ENCODE data around the gene SDR42E1. TPM values are rescaled to one million over a fixed set of nuclear protein-coding genes. Genes with fewer than 3 reads are reported as not detected.

SDR42E1 gene
- total RNA-seq, 1 experiment from 2014 or later: 4.4 TPM

DNA sequence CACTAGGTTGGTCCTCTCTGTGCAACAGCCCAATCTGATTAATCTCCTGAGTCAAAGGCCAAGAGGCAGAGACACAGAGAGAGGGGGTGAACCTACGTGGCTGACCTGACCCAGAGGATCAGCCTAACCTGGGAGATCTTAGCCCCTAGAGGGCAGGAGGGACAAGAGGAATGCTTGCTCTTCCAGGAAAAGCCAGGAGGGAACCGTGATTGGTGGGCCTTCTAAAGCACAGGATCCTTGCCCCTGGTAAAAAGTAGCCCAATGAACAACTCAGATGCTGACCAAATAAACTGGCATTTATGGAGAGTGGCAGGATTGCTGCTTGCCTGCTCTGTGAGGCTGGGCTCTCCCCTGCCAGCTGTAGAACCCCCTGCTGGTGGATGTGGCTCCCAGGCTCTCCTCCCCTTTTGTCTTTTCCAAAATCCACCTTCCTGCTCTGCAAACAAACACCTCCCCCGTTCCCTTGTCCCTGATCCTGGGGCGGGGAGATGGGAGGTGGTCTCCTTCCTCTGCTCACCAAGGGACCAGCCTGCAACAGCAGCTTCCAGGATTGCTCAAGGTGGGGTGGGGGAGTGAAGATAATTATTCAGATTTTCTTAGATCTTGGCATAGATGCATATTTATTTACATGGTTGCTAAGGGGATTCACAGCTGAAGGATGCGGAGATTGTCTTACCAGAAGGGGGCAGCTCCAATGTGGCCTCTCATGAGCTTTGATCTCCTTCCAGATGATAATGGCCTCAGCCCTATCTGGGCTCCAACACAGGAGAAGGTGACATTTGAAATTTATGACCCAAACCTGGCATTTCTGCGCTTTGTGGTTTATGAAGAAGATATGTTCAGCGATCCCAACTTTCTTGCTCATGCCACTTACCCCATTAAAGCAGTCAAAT is 71.9 kb downstream of the SDR42E1 start:
- H3K4me1 ChIP-seq (ENCODE audit: low read length): no peaks in the 10 kb centered on the region
- H3K9me3 ChIP-seq (ENCODE audit: low read length): no peaks in the 10 kb centered on the region
- DNase-seq: no peak
- H3K27me3 ChIP-seq (ENCODE audit: low read length): no peaks in the 10 kb centered on the region
- no peak overlapping the region for H3K27ac ChIP-seq (ENCODE audit: low read length)
- H3K4me3 ChIP-seq (ENCODE audit: low read length): no peak overlapping the region
- no peaks in the 10 kb centered on the region for H3K9me2 ChIP-seq (replicated peaks; ENCODE audit: insufficient read depth, low read length)
- H3K9ac ChIP-seq (ENCODE audit: low read length): no peak overlapping the region
- no peak overlapping the region for H2AFZ ChIP-seq (ENCODE audit: low read length)
- H4K20me1 ChIP-seq (ENCODE audit: insufficient read depth, low read depth, low read length): peaks cover 20% of the 10 kb centered on the region; the same call in 1 of the 2 replicates
- H3K4me2 ChIP-seq (ENCODE audit: low read depth, low read length, poor library complexity, severe bottlenecking): no peak overlapping the region
- no peaks in the 10 kb centered on the region; the same call in none of the 2 replicates for H3K79me2 ChIP-seq (ENCODE audit: low read length)
- peaks cover 98% of the 10 kb centered on the region for H3K36me3 ChIP-seq (ENCODE audit: insufficient read depth, low read length)

Other genes with a start within 250 kb of the SDR42E1 start
- gene PLCG2, start 232.2 kb downstream of the SDR42E1 start, total RNA-seq (2014; rRNA removed; shearing (Covaris generic); ENCODE audit: low replicate concordance): 574 and 580 TPM in 2 replicates
- gene HSD17B2, start 23.8 kb upstream of the SDR42E1 start, total RNA-seq (2014; rRNA removed; shearing (Covaris generic); ENCODE audit: low replicate concordance): not detected in 2 replicates
- 22.2 and 31.2 TPM in 2 replicates for gene MPHOSPH6, start 158.8 kb upstream of the SDR42E1 start, total RNA-seq (2014; rRNA removed; shearing (Covaris generic); ENCODE audit: low replicate concordance)